ENCODE results near the gene MMP26. TPM values are rescaled to one million over a fixed set of nuclear protein-coding genes. Genes with fewer than 3 reads are reported as not detected.
"Not testable (repeated sequence)": the region's sequence is repeated elsewhere in the genome, so short reads cannot be mapped to it uniquely, and the experiment has no call there.

The MMP26 gene
- polyA plus RNA-seq, 1 donor = not detected

GRCh38 chr11:4722616-4723534, 18.3 kb downstream of the MMP26 start:
- H3K9me3 ChIP-seq (ENCODE audit: control insufficient read depth, low read depth, low read length); H3K4me1 ChIP-seq (ENCODE audit: control insufficient read depth, insufficient read depth, low read length); H3K27ac ChIP-seq (ENCODE audit: low read length); DNase-seq; H3K36me3 ChIP-seq (ENCODE audit: control insufficient read depth, insufficient read depth, low read length); H3K4me3 ChIP-seq (ENCODE audit: low read length); H3K27me3 ChIP-seq (ENCODE audit: control insufficient read depth, insufficient read depth, low read length): not testable (repeated sequence)
- no CpG with 5 or more reads among the region's 33 CpGs for WGBS (ENCODE audit: insufficient coverage, low lambda C conversion rate)

- DNase-seq = no peak
- no CpG with 5 or more reads among the region's 2 CpGs for WGBS (ENCODE audit: insufficient coverage, low lambda C conversion rate)
- H3K27ac ChIP-seq (ENCODE audit: low read length) = no peak overlapping the region
These were observed 22.6 kb downstream of the MMP26 start for GRCh38 chr11:4727171-4727570.

GRCh38 chr11:4740735-4741134, 36.2 kb downstream of the MMP26 start:
- H3K27ac ChIP-seq (ENCODE audit: low read length) = no peak overlapping the region
- H3K9me3 ChIP-seq (ENCODE audit: control insufficient read depth, low read depth, low read length) = no peaks in the 10 kb centered on the region
- H3K27me3 ChIP-seq (ENCODE audit: control insufficient read depth, insufficient read depth, low read length) = no peaks in the 10 kb centered on the region
- H3K4me3 ChIP-seq (ENCODE audit: low read length) = no peak overlapping the region
- H3K4me1 ChIP-seq (ENCODE audit: control insufficient read depth, insufficient read depth, low read length) = no peaks in the 10 kb centered on the region
- no peak for DNase-seq
- H3K36me3 ChIP-seq (ENCODE audit: control insufficient read depth, insufficient read depth, low read length) = no peaks in the 10 kb centered on the region
- 80% methylated on average over 1 of the region's 2 CpGs for WGBS (ENCODE audit: insufficient coverage, low lambda C conversion rate)

More at GRCh38 chr11:4727171-4727570, 22.6 kb downstream of the MMP26 start:
- H3K36me3 ChIP-seq (ENCODE audit: control insufficient read depth, insufficient read depth, low read length) = no peaks in the 10 kb centered on the region
- no peaks in the 10 kb centered on the region for H3K27me3 ChIP-seq (ENCODE audit: control insufficient read depth, insufficient read depth, low read length)
- no peak overlapping the region for H3K4me3 ChIP-seq (ENCODE audit: low read length)
- no peaks in the 10 kb centered on the region for H3K9me3 ChIP-seq (ENCODE audit: control insufficient read depth, low read depth, low read length)
- H3K4me1 ChIP-seq (ENCODE audit: control insufficient read depth, insufficient read depth, low read length) = no peaks in the 10 kb centered on the region

GRCh38 chr11:4748438-4748837, 43.9 kb downstream of the MMP26 start:
- 86% methylated on average over 3 of the region's 6 CpGs for WGBS (ENCODE audit: insufficient coverage, low lambda C conversion rate)
- no peaks in the 10 kb centered on the region for H3K4me1 ChIP-seq (ENCODE audit: control insufficient read depth, insufficient read depth, low read length)
- H3K27me3 ChIP-seq (ENCODE audit: control insufficient read depth, insufficient read depth, low read length) = no peaks in the 10 kb centered on the region
- no peak overlapping the region for H3K4me3 ChIP-seq (ENCODE audit: low read length)
- no peak for DNase-seq
- no peaks in the 10 kb centered on the region for H3K36me3 ChIP-seq (ENCODE audit: control insufficient read depth, insufficient read depth, low read length)
- no peaks in the 10 kb centered on the region for H3K9me3 ChIP-seq (ENCODE audit: control insufficient read depth, low read depth, low read length)
- H3K27ac ChIP-seq (ENCODE audit: low read length) = no peak overlapping the region

- no peak overlapping the region for H3K4me3 ChIP-seq (ENCODE audit: low read length)
- no peaks in the 10 kb centered on the region for H3K4me1 ChIP-seq (ENCODE audit: control insufficient read depth, insufficient read depth, low read length)
- WGBS (ENCODE audit: insufficient coverage, low lambda C conversion rate) = 86% methylated on average over 1 of the region's 1 CpG
- no peak for DNase-seq
- H3K36me3 ChIP-seq (ENCODE audit: control insufficient read depth, insufficient read depth, low read length) = no peaks in the 10 kb centered on the region
- H3K27me3 ChIP-seq (ENCODE audit: control insufficient read depth, insufficient read depth, low read length) = no peaks in the 10 kb centered on the region
- H3K27ac ChIP-seq (ENCODE audit: low read length) = no peak overlapping the region
- no peaks in the 10 kb centered on the region for H3K9me3 ChIP-seq (ENCODE audit: control insufficient read depth, low read depth, low read length)
These were observed 46.6 kb downstream of the MMP26 start for GRCh38 chr11:4751201-4751600.

Other genes with a start within 250 kb of the MMP26 start
- gene OR52K1, start 222.1 kb upstream of the MMP26 start, polyA plus RNA-seq = 0.25 TPM
- gene OR52M1, start 159.6 kb upstream of the MMP26 start, polyA plus RNA-seq = not detected
- gene OR52I2, start 123.0 kb upstream of the MMP26 start, polyA plus RNA-seq = 0.03 TPM
- gene OR52I1, start 110.7 kb upstream of the MMP26 start, polyA plus RNA-seq = 0.03 TPM
- 19.8 TPM for gene TRIM68, start 96.6 kb upstream of the MMP26 start, polyA plus RNA-seq
- 0.01 TPM for gene OR51D1, start 67.3 kb upstream of the MMP26 start, polyA plus RNA-seq
- gene OR51E1, start 60.8 kb upstream of the MMP26 start, polyA plus RNA-seq = 3.0 TPM
- 0.34 TPM for gene OR51E2, start 6.9 kb upstream of the MMP26 start, polyA plus RNA-seq
- not detected for gene OR51F1, start 65.2 kb downstream of the MMP26 start, polyA plus RNA-seq
- not detected for gene OR52R1, start 99.6 kb downstream of the MMP26 start, polyA plus RNA-seq
- gene OR51F2, start 116.5 kb downstream of the MMP26 start, polyA plus RNA-seq = not detected
- gene OR51S1, start 144.4 kb downstream of the MMP26 start, polyA plus RNA-seq = not detected
- not detected for gene OR51T1, start 177.1 kb downstream of the MMP26 start, polyA plus RNA-seq
- gene OR51A7, start 199.0 kb downstream of the MMP26 start, polyA plus RNA-seq = not detected
- not detected for gene OR51G2, start 214.6 kb downstream of the MMP26 start, polyA plus RNA-seq
- not detected for gene OR51G1, start 219.6 kb downstream of the MMP26 start, polyA plus RNA-seq
- not detected for gene OR51A4, start 242.8 kb downstream of the MMP26 start, polyA plus RNA-seq

Measured in large intestine (tissue), 3 donors.